GM12878 (cell line): ENCODE measurements around the gene CAPN3. TPM values are rescaled to one million over a fixed set of nuclear protein-coding genes. Genes with fewer than 3 reads are reported as not detected.

Experiments
- ATAC-seq: fragments of 200-7000 bp; cut with Tn5 transposase; 3 replicates; pipeline ENCODE4 v1.9.1; 2020; ENCODE audit warnings: mild to moderate bottlenecking, moderate library complexity
- BruUV-seq: library from RNA; stranded (reverse); fragments of 400-500 nt; replicated peaks from 2 replicates; lab custom pipeline; 2021; lab: Mats Ljungman, UMichigan
- CTCF ChIA-PET: fragments of 300-600 bp; sonication (Branson Sonifier 250); formaldehyde crosslinking; extraction: SDS; loops from one replicate; lab custom pipeline; 2021; ENCODE audit warnings: inconsistent platforms; lab: Yijun Ruan, JAX
- POLR2A ChIA-PET: fragments of 350-600 bp; formaldehyde crosslinking; extraction: SDS; loops from one replicate; lab custom pipeline; 2021; ENCODE audit warnings: inconsistent platforms; lab: Charles Lee
- RAD21 ChIA-PET: fragments of 300-600 bp; sonication (Branson Sonifier 250); formaldehyde crosslinking; loops from one replicate; lab custom pipeline; 2023; ENCODE audit warnings: antibody characterized with exemption; ENCODE audit not compliant: unreplicated experiment; lab: Charles Lee
- SMC1A ChIA-PET: fragments of 300-600 bp; sonication (Branson Sonifier 250); formaldehyde crosslinking; loops from one replicate; lab custom pipeline; 2023; ENCODE audit not compliant: unreplicated experiment, uncharacterized antibody; lab: Charles Lee
- DNase-seq: peaks from one replicate; pipeline ENCODE4 v3.0.0-alpha.2; 2011; ENCODE audit warnings: low read depth, low spot score
- FAIRE-seq: peaks from 3 replicates; lab custom pipeline; 2011; peaks lifted over from hg19 to GRCh38; lab: Jason Lieb, UNC
- H2AFZ ChIP-seq: 2 replicates; pipeline ENCODE4 v1.6.0; 2011; ENCODE audit warnings: low read depth, low read length, control low read depth; ENCODE audit not compliant: control insufficient read depth
- H3K27ac ChIP-seq: 2 replicates; pipeline ENCODE4 v1.5.1; 2011; ENCODE audit warnings: control low read depth; ENCODE audit not compliant: control insufficient read depth, insufficient read depth
- H3K27me3 ChIP-seq, 2 experiments: replicated peaks in 1 of 2; 2 replicates each; pipeline versions ENCODE4 v1.6.0 to v1.6.1; 2011; ENCODE audit warnings: low read length in 1 of 2; ENCODE audit not compliant: control insufficient read depth in 2 of 2, insufficient read depth in 2 of 2
- H3K36me3 ChIP-seq, 2 experiments: 2 replicates each; pipeline ENCODE4 v1.5.1; 2011; ENCODE audit warnings: low read length in 1 of 2; ENCODE audit not compliant: control insufficient read depth in 2 of 2, insufficient read depth in 2 of 2
- H3K4me1 ChIP-seq: 2 replicates; pipeline ENCODE4 v1.6.1; 2011; ENCODE audit warnings: mild to moderate bottlenecking, low read length, moderate library complexity, mixed read lengths; ENCODE audit not compliant: control insufficient read depth, insufficient read depth
- H3K4me2 ChIP-seq: 2 replicates; pipeline ENCODE4 v1.6.0; 2011; ENCODE audit warnings: control low read depth; ENCODE audit not compliant: control insufficient read depth, insufficient read depth
- H3K4me3 ChIP-seq: fragments of 200-600 bp; sonication (generic); 2 replicates; pipeline ENCODE4 v1.5.1; 2016
- H3K79me2 ChIP-seq: 2 replicates; pipeline ENCODE4 v1.6.0; 2011; ENCODE audit warnings: low read length; ENCODE audit not compliant: control insufficient read depth, insufficient read depth
- H3K9ac ChIP-seq: 2 replicates; pipeline ENCODE4 v1.8.0; 2011; ENCODE audit warnings: low read length, control low read depth, mixed read lengths; ENCODE audit not compliant: control insufficient read depth, insufficient read depth
- H3K9me3 ChIP-seq: replicated peaks from 3 replicates; pipeline ENCODE4 v1.5.1; 2011; ENCODE audit warnings: mild to moderate bottlenecking, low read length; ENCODE audit not compliant: control insufficient read depth, insufficient read depth
- H4K20me1 ChIP-seq: 2 replicates; pipeline ENCODE4 v1.6.0; 2011; ENCODE audit not compliant: control insufficient read depth, insufficient read depth
- BHLHE40 ChIP-seq, 2 experiments: fragments of 450-650 bp in 1 of 2; IDR thresholded peaks; 2 replicates each; pipeline ENCODE4 v1.6.1; 2011 to 2017; ENCODE audit warnings: low read depth in 2 of 2, borderline replicate concordance in 1 of 2, improper control_type of control experiment in 1 of 2, low read length in 1 of 2, mild to moderate bottlenecking in 1 of 2
- RAD21 ChIP-seq: IDR thresholded peaks from 2 replicates; pipeline ENCODE4 v1.6.1; 2011; ENCODE audit warnings: mild to moderate bottlenecking, low read depth, low read length, moderate library complexity; ENCODE audit not compliant: insufficient read depth
- WGBS: methylation state at CpG from one replicate; pipeline ENCODE4 v1.1.6; 2016; ENCODE audit warnings: low lambda C conversion rate; ENCODE audit not compliant: insufficient replicate concordance, insufficient coverage; ENCODE audit errors: missing lambda C conversion rate; 5-methylcytosine and 5-hydroxymethylcytosine counted together
- in situ Hi-C: fragments of 300-500 bp; cut with MboI; formaldehyde crosslinking; loops from 9 replicates; pipeline ENCODE4 v1.14.3; 2018; ENCODE audit warnings: mixed read lengths
- intact Hi-C: fragments of 100-400 bp; cut with micrococcal nuclease; formaldehyde crosslinking; loops from one replicate; pipeline ENCODE4 v1.14.2; 2022; ENCODE audit not compliant: unreplicated experiment
- polyA plus RNA-seq, 11 experiments: library from polyadenylated mRNA; depleted of rRNA in 4 of 11; unstranded in 6 of 11; stranded (reverse) in 5 of 11; fragments of >200 nt; fragmentation: Nextera tagmentation in 4 of 11; fragmentation: Illumina TruSeq in 1 of 11; extraction: Ambion mirVana in 4 of 11; extraction: Trizol in 1 of 11; gene quantifications; 1 replicate in 1 of 11; 2 replicates in 10 of 11; pipeline versions ENCODE4 v1.2.1 to v1.2.3, GENCODE V29; 2011 to 2016; ENCODE audit warnings: inconsistent platforms in 2 of 11, missing spikeins in 2 of 11, low read depth in 1 of 11
- total RNA-seq, 4 experiments: library from RNA; depleted of rRNA in 3 of 4; stranded (reverse); fragments of >200 nt in 3 of 4; fragmentation: Illumina TruSeq in 1 of 4; extraction: Trizol in 1 of 4; gene quantifications; 2 replicates each; pipeline versions ENCODE4 v1.2.1 to v1.2.3, GENCODE V29; 2013 to 2021
- TF ChIP-seq, protein P1 (sequence below): IDR thresholded peaks from 2 replicates; pipeline ENCODE4 v1.6.1; 2012; ENCODE audit warnings: mild to moderate bottlenecking, low read depth, low read length

The CAPN3 gene
- total and polyA plus RNA-seq, 10 of the 15 experiments (the other 5 are each of a cell fraction or from before 2014, with no cell fraction given), result 1.1 to 3.8 (median 2.4) TPM

DNA sequence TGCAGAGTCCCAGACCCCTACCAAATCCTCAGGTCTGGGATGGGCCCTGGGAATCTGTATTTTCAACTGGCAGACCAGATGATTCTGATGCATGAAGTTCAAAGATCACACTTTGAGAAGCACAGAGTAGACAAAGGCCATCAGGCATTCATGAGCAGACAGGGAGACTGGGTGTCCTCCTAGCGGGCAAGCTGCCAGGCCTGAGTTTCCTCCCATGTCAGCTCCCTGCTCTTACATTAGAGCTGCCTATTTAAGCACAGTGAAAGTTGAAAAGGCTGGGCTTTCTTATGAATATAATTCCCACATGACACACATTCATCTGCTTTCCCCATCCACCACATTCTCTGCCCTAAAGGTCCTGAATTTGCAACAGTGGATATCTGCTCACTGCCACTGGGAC is 14.0 kb downstream of the CAPN3 start:
- H3K9me3 ChIP-seq, result no peaks in the 10 kb centered on the region; the same call in 1 of the 3 replicates
- no TSS peak for BruUV-seq
- no peak overlapping the region for H3K27ac ChIP-seq
- RAD21 ChIA-PET, result no interaction called here
- no peak for DNase-seq
- H3K9ac ChIP-seq, result no peak overlapping the region
- H3K4me3 ChIP-seq, result no peak overlapping the region
- SMC1A ChIA-PET, result no interaction called here
- H3K79me2 ChIP-seq, result no peaks in the 10 kb centered on the region
- POLR2A ChIA-PET, result no interaction called here
- no peaks in the 10 kb centered on the region for H3K4me1 ChIP-seq
- in situ Hi-C loops, result no loop called here
- ATAC-seq, result no peak
- no peak for TF ChIP-seq RAD21
- TF ChIP-seq, protein P1, sequence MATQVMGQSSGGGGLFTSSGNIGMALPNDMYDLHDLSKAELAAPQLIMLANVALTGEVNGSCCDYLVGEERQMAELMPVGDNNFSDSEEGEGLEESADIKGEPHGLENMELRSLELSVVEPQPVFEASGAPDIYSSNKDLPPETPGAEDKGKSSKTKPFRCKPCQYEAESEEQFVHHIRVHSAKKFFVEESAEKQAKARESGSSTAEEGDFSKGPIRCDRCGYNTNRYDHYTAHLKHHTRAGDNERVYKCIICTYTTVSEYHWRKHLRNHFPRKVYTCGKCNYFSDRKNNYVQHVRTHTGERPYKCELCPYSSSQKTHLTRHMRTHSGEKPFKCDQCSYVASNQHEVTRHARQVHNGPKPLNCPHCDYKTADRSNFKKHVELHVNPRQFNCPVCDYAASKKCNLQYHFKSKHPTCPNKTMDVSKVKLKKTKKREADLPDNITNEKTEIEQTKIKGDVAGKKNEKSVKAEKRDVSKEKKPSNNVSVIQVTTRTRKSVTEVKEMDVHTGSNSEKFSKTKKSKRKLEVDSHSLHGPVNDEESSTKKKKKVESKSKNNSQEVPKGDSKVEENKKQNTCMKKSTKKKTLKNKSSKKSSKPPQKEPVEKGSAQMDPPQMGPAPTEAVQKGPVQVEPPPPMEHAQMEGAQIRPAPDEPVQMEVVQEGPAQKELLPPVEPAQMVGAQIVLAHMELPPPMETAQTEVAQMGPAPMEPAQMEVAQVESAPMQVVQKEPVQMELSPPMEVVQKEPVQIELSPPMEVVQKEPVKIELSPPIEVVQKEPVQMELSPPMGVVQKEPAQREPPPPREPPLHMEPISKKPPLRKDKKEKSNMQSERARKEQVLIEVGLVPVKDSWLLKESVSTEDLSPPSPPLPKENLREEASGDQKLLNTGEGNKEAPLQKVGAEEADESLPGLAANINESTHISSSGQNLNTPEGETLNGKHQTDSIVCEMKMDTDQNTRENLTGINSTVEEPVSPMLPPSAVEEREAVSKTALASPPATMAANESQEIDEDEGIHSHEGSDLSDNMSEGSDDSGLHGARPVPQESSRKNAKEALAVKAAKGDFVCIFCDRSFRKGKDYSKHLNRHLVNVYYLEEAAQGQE, result no peak
- TF ChIP-seq BHLHE40 (IDR thresholded peaks at IDR 0.05; ENCODE audit: borderline replicate concordance in 1 of 2, low read depth in 2 of 2, low read length in 1 of 2), result no peak
- TF ChIP-seq, all 136 proteins: peak for 0
- WGBS, result 38% methylated on average over 1 of the region's 1 CpG
- no peaks in the 10 kb centered on the region for H4K20me1 ChIP-seq
- H3K36me3 ChIP-seq, result no peaks in the 10 kb centered on the region
- intact Hi-C loops, result no loop called here
- CTCF ChIA-PET, result interaction anchor here (2.3 kb wide), 1 partner anchor 12 kb away, joined by 9 read pairs; no protein-coding TSS in a partner anchor
- no peak overlapping the region for H3K4me2 ChIP-seq
- no peak for FAIRE-seq
- no peak overlapping the region for H2AFZ ChIP-seq
- H3K27me3 ChIP-seq, result no peaks in the 10 kb centered on the region
